Activated CD8-positive, alpha-beta memory T cell treated with anti-CD3 and anti-CD28 coated beads, Interleukin-2, amount 10 ng/mL, durations not matched to agents 7 days and 5 days (primary cell): ENCODE measurements around the gene AAMDC. TPM values are rescaled to one million over a fixed set of nuclear protein-coding genes. Genes with fewer than 3 reads are reported as not detected.
"Not testable (repeated sequence)": the region's sequence is repeated elsewhere in the genome, so short reads cannot be mapped to it uniquely, and the experiment has no call there.

Source experiments
- ATAC-seq: fragments of 150-1000 bp; cut with Tn5 transposase; one replicate; pipeline ENCODE4 v1.10.0; 2021; ENCODE audit warnings: moderate library complexity
- CTCF ChIA-PET: fragments of 350-600 bp; sonication (Branson Sonifier 250); formaldehyde crosslinking; loops from one replicate; lab custom pipeline; 2021; ENCODE audit warnings: antibody characterized with exemption; lab: Charles Lee
- DNase-seq: peaks from one replicate; pipeline ENCODE4 v3.0.0-alpha.2; 2020
- H3K27ac Mint-ChIP-seq: one replicate; pipeline ENCODE4 v1.8.0; 2021; ENCODE audit warnings: mild to moderate bottlenecking, mixed read lengths
- H3K27me3 Mint-ChIP-seq: one replicate; pipeline ENCODE4 v1.8.0; 2021; ENCODE audit warnings: mixed read lengths
- H3K36me3 Mint-ChIP-seq: one replicate; pipeline ENCODE4 v1.8.0; 2021; ENCODE audit warnings: mild to moderate bottlenecking, mixed read lengths
- H3K4me1 Mint-ChIP-seq: one replicate; pipeline ENCODE4 v1.8.0; 2021; ENCODE audit warnings: mixed read lengths
- H3K4me3 Mint-ChIP-seq: one replicate; pipeline ENCODE4 v1.8.0; 2021; ENCODE audit warnings: mild to moderate bottlenecking, moderate library complexity, mixed read lengths
- H3K9me3 Mint-ChIP-seq: one replicate; pipeline ENCODE4 v1.8.0; 2022; ENCODE audit warnings: low read depth, mixed read lengths
- total RNA-seq, 2 experiments: library from RNA; stranded (reverse); gene quantifications; one replicate each; pipeline ENCODE4 v1.2.3, GENCODE V29; 2021

The AAMDC gene
- total RNA-seq, 2 experiments from 2014 or later, result 9.9 to 13.2 TPM

- Mint-ChIP-seq H3K27me3 (no peaks in the 10 kb centered on the region), H3K4me3 (no peak overlapping the region), H3K4me1 (no peaks in the 10 kb centered on the region), H3K9me3 (no peaks in the 10 kb centered on the region), H3K27ac (no peak overlapping the region), H3K36me3 (peaks cover 15% of the 10 kb centered on the region)
- ATAC-seq (no peak), DNase-seq (no peak)
- CTCF ChIA-PET, result no interaction called here
Measured at GRCh38 chr11:77909277-77909676, 88.3 kb downstream of the AAMDC start.

- peaks cover 15% of the 10 kb centered on the region for H3K36me3 Mint-ChIP-seq
- not testable (repeated sequence) for ATAC-seq, H3K9me3 Mint-ChIP-seq, H3K27me3 Mint-ChIP-seq, H3K4me1 Mint-ChIP-seq, H3K4me3 Mint-ChIP-seq, H3K27ac Mint-ChIP-seq, DNase-seq
- CTCF ChIA-PET, result interaction anchor here (1.0 kb wide), 1 partner anchor 136 kb away, joined by 3 read pairs; no protein-coding TSS in a partner anchor
Measured at GRCh38 chr11:77910828-77911227, 89.9 kb downstream of the AAMDC start.

GRCh38 chr11:77913608-77914306, 92.8 kb downstream of the AAMDC start:
- H3K27me3 Mint-ChIP-seq, H3K27ac Mint-ChIP-seq, CTCF ChIA-PET, DNase-seq, H3K4me1 Mint-ChIP-seq, H3K4me3 Mint-ChIP-seq, ATAC-seq, H3K9me3 Mint-ChIP-seq: not testable (repeated sequence)
- peaks cover 14% of the 10 kb centered on the region for H3K36me3 Mint-ChIP-seq

GRCh38 chr11:77914307-77914791, 93.4 kb downstream of the AAMDC start:
- peaks cover 13% of the 10 kb centered on the region for H3K36me3 Mint-ChIP-seq
- CTCF ChIA-PET, H3K9me3 Mint-ChIP-seq, DNase-seq, H3K4me3 Mint-ChIP-seq, ATAC-seq, H3K4me1 Mint-ChIP-seq, H3K27me3 Mint-ChIP-seq, H3K27ac Mint-ChIP-seq: not testable (repeated sequence)

- not testable (repeated sequence) for H3K27me3 Mint-ChIP-seq
Measured at GRCh38 chr11:77917713-77918112, 96.8 kb downstream of the AAMDC start.

More at GRCh38 chr11:77917713-77918112, 96.8 kb downstream of the AAMDC start:
- H3K4me3 Mint-ChIP-seq, H3K4me1 Mint-ChIP-seq, DNase-seq, H3K27ac Mint-ChIP-seq, H3K9me3 Mint-ChIP-seq, CTCF ChIA-PET, H3K36me3 Mint-ChIP-seq, ATAC-seq: not testable (repeated sequence)

Other genes with a start within 250 kb of the AAMDC start
- under 1 TPM; 0.82 TPM for gene AQP11, start 231.2 kb upstream of the AAMDC start, total RNA-seq
- 100 to 1,000 TPM in 1 of 2 experiments, 10 to 100 TPM in 1; 89.4 to 113 TPM for gene CLNS1A, start 183.3 kb upstream of the AAMDC start, total RNA-seq
- 10 to 100 TPM; 49.4 to 54.6 TPM for gene RSF1, start 422 bp upstream of the AAMDC start, total RNA-seq
- 10 to 100 TPM; 53.9 to 57.9 TPM for gene INTS4, start 173.5 kb downstream of the AAMDC start, total RNA-seq
- under 1 TPM; 0.18 to 0.23 TPM for gene KCTD14, start 202.1 kb downstream of the AAMDC start, total RNA-seq
- not detected for gene THRSP, start 242.7 kb downstream of the AAMDC start, total RNA-seq